PC-3 (cell line): Measurements from ENCODE around the gene ADARB2. TPM values are rescaled to one million over a fixed set of nuclear protein-coding genes. Genes with fewer than 3 reads are reported as not detected.

ENCODE experiments used
- ATAC-seq: fragments of 200-7000 bp; cut with Tn5 transposase; 2 replicates; pipeline ENCODE4 v1.9.1; 2020; ENCODE audit warnings: mild to moderate bottlenecking, moderate library complexity
- BruUV-seq: library from RNA; stranded (reverse); fragments of 400-500 nt; replicated peaks from 2 replicates; lab custom pipeline; 2021; lab: Mats Ljungman, UMichigan
- CTCF ChIA-PET: fragments of 300-600 bp; sonication (Branson Sonifier 250); formaldehyde crosslinking; loops from one replicate; lab custom pipeline; 2022; ENCODE audit warnings: antibody characterized with exemption; lab: Charles Lee
- POLR2A ChIA-PET: fragments of 300-600 bp; sonication (Branson Sonifier 250); formaldehyde crosslinking; loops from one replicate; lab custom pipeline; 2022; ENCODE audit warnings: antibody characterized with exemption; ENCODE audit not compliant: unreplicated experiment; lab: Charles Lee
- DNase-seq: peaks from one replicate; pipeline ENCODE4 v3.0.0-alpha.2; 2015
- H2AFZ ChIP-seq: fragments of 300-600 bp; sonication (generic); 2 replicates; pipeline ENCODE4 v1.6.0; 2016; ENCODE audit warnings: antibody characterized with exemption, low read length
- H3F3A ChIP-seq: fragments of 300-600 bp; sonication (generic); one replicate; pipeline ENCODE4 v1.6.0; 2017; ENCODE audit warnings: antibody characterized with exemption, low read length, control low read depth, mild to moderate bottlenecking; ENCODE audit not compliant: unreplicated experiment
- H3K27ac ChIP-seq: fragments of 300-600 bp; sonication (generic); 2 replicates; pipeline ENCODE4 v1.5.1; 2016; ENCODE audit warnings: mild to moderate bottlenecking, low read length
- H3K27me3 ChIP-seq: fragments of 300-600 bp; sonication (generic); 2 replicates; pipeline ENCODE4 v1.6.1; 2016; ENCODE audit warnings: low read length, mixed read lengths
- H3K36me3 ChIP-seq: fragments of 300-600 bp; sonication (generic); 2 replicates; pipeline ENCODE4 v1.6.1; 2016; ENCODE audit warnings: low read depth, mixed run types, low read length, mixed read lengths
- H3K4me1 ChIP-seq: fragments of 300-600 bp; sonication (generic); 2 replicates; pipeline ENCODE4 v1.5.1; 2016; ENCODE audit warnings: low read length; ENCODE audit not compliant: insufficient read depth
- H3K4me2 ChIP-seq: fragments of 300-600 bp; sonication (generic); 2 replicates; pipeline ENCODE4 v1.6.0; 2016; ENCODE audit warnings: low read length
- H3K4me3 ChIP-seq: fragments of 300-600 bp; sonication (generic); 2 replicates; pipeline ENCODE4 v1.5.1; 2016; ENCODE audit warnings: mild to moderate bottlenecking, low read length, mixed read lengths
- H3K79me2 ChIP-seq: fragments of 300-600 bp; sonication (generic); 2 replicates; pipeline ENCODE4 v1.6.1; 2017; ENCODE audit warnings: low read length, mixed read lengths
- H3K9ac ChIP-seq: fragments of 300-600 bp; sonication (generic); 2 replicates; pipeline ENCODE4 v1.6.0; 2016; ENCODE audit warnings: mild to moderate bottlenecking, low read length
- H3K9me2 ChIP-seq: fragments of 300-600 bp; sonication (generic); replicated peaks from 2 replicates; pipeline ENCODE4 v1.6.1; 2016; ENCODE audit warnings: mixed run types, low read length, mixed read lengths
- H3K9me3 ChIP-seq: fragments of 300-600 bp; sonication (generic); 2 replicates; pipeline ENCODE4 v1.6.1; 2016; ENCODE audit warnings: low read length, mixed read lengths
- H4K20me1 ChIP-seq: fragments of 300-600 bp; sonication (generic); 2 replicates; pipeline ENCODE4 v1.6.1; 2016; ENCODE audit warnings: low read length, mixed read lengths
- EZH2 ChIP-seq: fragments of 300-600 bp; sonication (generic); IDR thresholded peaks from one replicate; pipeline ENCODE4 v1.6.1; 2017; ENCODE audit warnings: antibody characterized with exemption, mild to moderate bottlenecking, low read length; ENCODE audit not compliant: unreplicated experiment
- EZH2phosphoT487 ChIP-seq: fragments of 300-600 bp; sonication (generic); IDR thresholded peaks from 2 replicates; pipeline ENCODE4 v1.6.1; 2018; ENCODE audit warnings: mild to moderate bottlenecking, antibody characterized with exemption, low read length, borderline replicate concordance
- intact Hi-C: fragments of 100-400 bp; cut with micrococcal nuclease; formaldehyde crosslinking; loops from 2 replicates; pipeline ENCODE4 v1.9.0; 2023
- total RNA-seq: library from RNA; depleted of rRNA; stranded (reverse); fragments of >200 nt; gene quantifications from 2 replicates; pipeline ENCODE4 v1.2.3, GENCODE V29; 2014
- TF ChIP-seq, protein P1 (sequence below): fragments of 300-600 bp; sonication (generic); conservative IDR thresholded peaks from 2 replicates; pipeline ENCODE4 v1.5.1; 2017; ENCODE audit warnings: antibody characterized with exemption, low read depth, mild to moderate bottlenecking, low read length

ADARB2 gene
- total RNA-seq, 1 experiment from 2014 or later: not detected

DNA sequence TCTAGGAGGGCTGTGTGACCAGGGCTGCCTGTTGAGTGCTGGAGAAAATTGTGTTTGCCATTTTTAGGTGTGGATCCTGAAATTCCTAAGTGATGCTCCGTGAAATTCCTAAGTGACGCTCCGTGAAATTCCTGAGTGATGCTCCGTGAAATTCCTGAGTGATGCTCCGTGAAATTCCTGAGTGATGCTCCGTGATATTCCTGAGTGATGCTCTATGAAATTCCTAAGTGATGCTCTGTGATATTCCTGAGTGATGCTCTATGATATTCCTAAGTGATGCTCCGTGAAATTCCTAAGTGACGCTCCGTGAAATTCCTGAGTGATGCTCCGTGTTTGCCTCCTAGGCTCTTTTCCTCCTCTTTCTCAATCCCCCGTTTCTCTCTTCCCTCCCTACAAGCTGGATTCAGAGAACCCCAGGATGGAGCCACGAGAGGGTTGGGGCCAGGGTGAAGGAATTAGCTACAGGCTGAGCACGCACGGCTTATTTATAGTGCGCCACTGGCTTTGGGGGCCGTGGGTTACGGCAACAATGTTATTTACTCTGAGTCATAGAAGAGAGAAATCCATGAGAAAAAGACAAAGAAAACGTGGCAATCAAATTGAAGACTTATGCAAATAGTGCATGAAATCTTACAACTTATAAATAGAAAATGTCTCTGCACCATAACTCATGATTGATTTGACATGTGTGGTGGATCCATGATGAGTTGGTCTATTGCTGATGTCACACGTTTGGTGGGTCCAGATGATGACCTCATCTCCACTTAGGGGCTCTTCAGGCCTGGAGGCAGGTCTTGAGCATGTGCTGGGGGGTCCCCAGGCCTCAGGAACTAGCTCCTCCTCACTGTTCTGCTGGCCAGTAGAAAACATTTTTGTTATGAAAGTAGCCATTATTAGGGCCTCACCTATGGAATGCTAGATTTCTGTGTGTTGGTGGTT is 456.6 kb downstream of the ADARB2 start:
- no peak overlapping the region for H2AFZ ChIP-seq
- H3K4me2 ChIP-seq: no peak overlapping the region
- H3F3A ChIP-seq: no peaks in the 10 kb centered on the region
- H3K9ac ChIP-seq: no peak overlapping the region
- TF ChIP-seq EZH2phosphoT487: no peak
- H3K4me3 ChIP-seq: no peak overlapping the region
- no peaks in the 10 kb centered on the region for H3K36me3 ChIP-seq
- H3K27me3 ChIP-seq: no peaks in the 10 kb centered on the region
- POLR2A ChIA-PET: no interaction called here
- ATAC-seq (no peak), DNase-seq (no peak)
- H3K9me3 ChIP-seq: no peaks in the 10 kb centered on the region
- intact Hi-C loops: no loop called here
- no peaks in the 10 kb centered on the region for H3K79me2 ChIP-seq
- no TSS peak for BruUV-seq
- no peaks in the 10 kb centered on the region for H3K9me2 ChIP-seq
- CTCF ChIA-PET: no interaction called here
- no peaks in the 10 kb centered on the region for H3K4me1 ChIP-seq
- no peaks in the 10 kb centered on the region for H4K20me1 ChIP-seq
- no peak overlapping the region for H3K27ac ChIP-seq

DNA sequence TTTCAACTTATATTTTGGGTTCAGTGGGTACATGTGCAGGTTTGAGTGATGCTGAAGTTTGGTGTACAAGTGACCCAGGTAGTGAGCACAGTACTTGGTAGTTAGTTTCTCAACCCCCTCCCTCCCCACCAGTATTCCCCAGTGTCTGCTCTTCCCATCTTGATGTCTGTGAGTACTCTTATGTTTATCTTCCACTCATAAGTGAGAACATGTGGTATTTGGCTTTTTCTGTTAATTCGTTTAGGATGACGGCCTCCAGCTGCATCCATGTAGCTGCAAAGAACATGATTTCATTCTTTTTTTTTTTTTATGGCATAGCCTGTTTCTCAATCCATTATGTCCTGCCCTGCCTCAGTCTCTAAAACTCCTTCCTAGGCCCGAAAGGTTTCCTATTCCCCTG is 459.0 kb downstream of the ADARB2 start:
- BruUV-seq: no TSS peak
- Histone ChIP-seq H3K9me3 (no peaks in the 10 kb centered on the region), H3K27ac (no peak overlapping the region), H4K20me1 (no peaks in the 10 kb centered on the region), H3F3A (no peaks in the 10 kb centered on the region), H2AFZ (no peak overlapping the region), H3K36me3 (no peaks in the 10 kb centered on the region), H3K4me3 (no peak overlapping the region), H3K9me2 (no peaks in the 10 kb centered on the region), H3K79me2 (no peaks in the 10 kb centered on the region), H3K4me2 (no peak overlapping the region), H3K9ac (no peak overlapping the region), H3K4me1 (no peaks in the 10 kb centered on the region), H3K27me3 (no peaks in the 10 kb centered on the region)
- POLR2A ChIA-PET: no interaction called here
- DNase-seq: no peak
- CTCF ChIA-PET: interaction anchor here (0.6 kb wide), 1 partner anchor 860 kb away, joined by 5 read pairs; no protein-coding TSS in a partner anchor
- no peak for TF ChIP-seq EZH2
- TF ChIP-seq, protein P1, sequence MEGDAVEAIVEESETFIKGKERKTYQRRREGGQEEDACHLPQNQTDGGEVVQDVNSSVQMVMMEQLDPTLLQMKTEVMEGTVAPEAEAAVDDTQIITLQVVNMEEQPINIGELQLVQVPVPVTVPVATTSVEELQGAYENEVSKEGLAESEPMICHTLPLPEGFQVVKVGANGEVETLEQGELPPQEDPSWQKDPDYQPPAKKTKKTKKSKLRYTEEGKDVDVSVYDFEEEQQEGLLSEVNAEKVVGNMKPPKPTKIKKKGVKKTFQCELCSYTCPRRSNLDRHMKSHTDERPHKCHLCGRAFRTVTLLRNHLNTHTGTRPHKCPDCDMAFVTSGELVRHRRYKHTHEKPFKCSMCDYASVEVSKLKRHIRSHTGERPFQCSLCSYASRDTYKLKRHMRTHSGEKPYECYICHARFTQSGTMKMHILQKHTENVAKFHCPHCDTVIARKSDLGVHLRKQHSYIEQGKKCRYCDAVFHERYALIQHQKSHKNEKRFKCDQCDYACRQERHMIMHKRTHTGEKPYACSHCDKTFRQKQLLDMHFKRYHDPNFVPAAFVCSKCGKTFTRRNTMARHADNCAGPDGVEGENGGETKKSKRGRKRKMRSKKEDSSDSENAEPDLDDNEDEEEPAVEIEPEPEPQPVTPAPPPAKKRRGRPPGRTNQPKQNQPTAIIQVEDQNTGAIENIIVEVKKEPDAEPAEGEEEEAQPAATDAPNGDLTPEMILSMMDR: no peak
- no peak for TF ChIP-seq EZH2phosphoT487
- ATAC-seq: no peak
- intact Hi-C loops: no loop called here

DNA sequence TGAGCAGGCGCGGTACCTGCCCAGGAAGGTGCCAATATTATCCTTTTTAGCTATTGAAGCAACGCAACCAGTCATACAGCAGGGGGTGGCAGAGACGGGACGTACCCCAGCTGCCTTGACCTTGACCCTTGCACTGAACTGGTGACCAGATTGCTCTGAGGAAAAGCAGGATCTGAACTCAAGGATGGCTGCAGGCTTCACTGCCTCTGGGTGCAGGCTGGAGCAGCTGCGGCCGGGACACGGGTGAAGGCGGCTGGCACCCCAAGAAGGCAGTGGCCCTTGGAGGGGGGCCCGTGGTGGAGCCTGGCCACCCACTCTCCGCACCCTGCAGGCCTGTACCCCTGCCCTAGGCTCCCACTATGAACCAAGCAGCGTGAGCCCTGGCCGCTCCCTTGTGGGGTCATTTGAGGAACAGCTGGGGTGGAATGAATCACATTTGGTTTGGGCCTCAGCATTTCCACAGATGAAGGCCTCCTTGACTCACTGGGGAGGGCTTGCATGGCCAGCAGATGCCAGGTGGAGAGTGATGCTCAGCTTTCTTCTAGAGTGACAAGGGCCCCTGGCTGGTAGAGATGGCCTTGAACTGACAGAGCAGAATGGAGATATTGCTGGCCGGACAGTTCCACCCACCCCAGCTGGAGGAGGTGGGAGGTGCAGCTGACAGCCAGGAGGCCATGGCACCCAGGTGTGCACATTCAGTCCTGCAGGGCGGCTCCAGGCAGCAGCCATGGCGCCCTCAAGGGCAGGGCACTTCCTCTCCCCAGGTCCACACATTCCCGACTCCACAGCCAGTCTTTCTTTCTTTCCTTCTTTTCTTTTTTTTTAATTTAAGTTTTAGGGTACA is 462.4 kb downstream of the ADARB2 start:
- H4K20me1 ChIP-seq: no peaks in the 10 kb centered on the region
- DNase-seq (no peak), ATAC-seq (no peak)
- TF ChIP-seq, protein P1: no peak
- TF ChIP-seq EZH2phosphoT487 (no peak), EZH2 (no peak)
- no peaks in the 10 kb centered on the region for H3K9me2 ChIP-seq
- no peaks in the 10 kb centered on the region for H3K4me1 ChIP-seq
- intact Hi-C loops: no loop called here
- BruUV-seq: no TSS peak
- H3K27me3 ChIP-seq: no peaks in the 10 kb centered on the region
- no peak overlapping the region for H3K4me2 ChIP-seq
- CTCF ChIA-PET: no interaction called here
- no peaks in the 10 kb centered on the region for H3K79me2 ChIP-seq
- H3K27ac ChIP-seq: no peak overlapping the region
- no peaks in the 10 kb centered on the region for H3K36me3 ChIP-seq
- no peak overlapping the region for H3K9ac ChIP-seq
- POLR2A ChIA-PET: no interaction called here
- no peak overlapping the region for H2AFZ ChIP-seq
- H3F3A ChIP-seq: no peaks in the 10 kb centered on the region
- H3K4me3 ChIP-seq: no peak overlapping the region
- H3K9me3 ChIP-seq: no peaks in the 10 kb centered on the region
